Neural progenitor cell (in vitro differentiated cells): ENCODE measurements around the gene GPNMB. TPM values are rescaled to one million over a fixed set of nuclear protein-coding genes. Genes with fewer than 3 reads are reported as not detected.

Source experiments
- DNase-seq: peaks from one replicate; pipeline ENCODE4 v3.0.0-alpha.2; 2016; ENCODE audit warnings: low spot score
- H2AFZ ChIP-seq: fragments of 200-600 bp; sonication (generic); replicated peaks from 2 replicates; pipeline ENCODE4 v1.6.1; 2016; ENCODE audit warnings: antibody characterized with exemption
- H3F3A ChIP-seq: fragments of 200-600 bp; sonication (generic); 2 replicates; pipeline ENCODE4 v1.6.1; 2016; ENCODE audit warnings: antibody characterized with exemption, low read depth
- H3K27ac ChIP-seq: fragments of 200-600 bp; sonication (generic); 2 replicates; pipeline ENCODE4 v1.5.1; 2016; ENCODE audit warnings: mild to moderate bottlenecking
- H3K27me3 ChIP-seq: fragments of 200-600 bp; sonication (generic); 2 replicates; pipeline ENCODE4 v1.6.1; 2016; ENCODE audit warnings: mild to moderate bottlenecking, moderate library complexity
- H3K36me3 ChIP-seq: fragments of 200-600 bp; sonication (generic); 2 replicates; pipeline ENCODE4 v1.5.1; 2016
- H3K4me1 ChIP-seq: fragments of 200-600 bp; sonication (generic); 2 replicates; pipeline ENCODE4 v1.6.1; 2016; ENCODE audit warnings: mixed run types
- H3K4me2 ChIP-seq: fragments of 200-600 bp; sonication (generic); 2 replicates; pipeline ENCODE4 v1.6.1; 2016
- H3K4me3 ChIP-seq: fragments of 200-600 bp; sonication (generic); 2 replicates; pipeline ENCODE4 v1.5.1; 2016
- H3K79me2 ChIP-seq: fragments of 200-600 bp; sonication (generic); 2 replicates; pipeline ENCODE4 v1.6.1; 2016; ENCODE audit warnings: low read depth
- H3K9ac ChIP-seq: fragments of 200-600 bp; sonication (generic); 2 replicates; pipeline ENCODE4 v1.6.1; 2016
- H3K9me3 ChIP-seq: fragments of 200-600 bp; sonication (generic); 2 replicates; pipeline ENCODE4 v1.5.1; 2016; ENCODE audit warnings: low read depth
- H4K20me1 ChIP-seq: fragments of 200-600 bp; sonication (generic); 2 replicates; pipeline ENCODE4 v1.6.1; 2016; ENCODE audit warnings: low read depth
- H3K27ac Mint-ChIP-seq: 3 replicates; pipeline ENCODE4 v1.8.0; 2021; ENCODE audit warnings: mixed read lengths
- H3K27me3 Mint-ChIP-seq: 2 replicates; pipeline ENCODE4 v1.8.0; 2022; ENCODE audit warnings: low read depth, mild to moderate bottlenecking, inconsistent platforms, moderate library complexity, mixed read lengths; ENCODE audit not compliant: insufficient read depth
- H3K36me3 Mint-ChIP-seq: 3 replicates; pipeline ENCODE4 v1.8.0; 2021; ENCODE audit warnings: mixed read lengths
- H3K4me1 Mint-ChIP-seq: 3 replicates; pipeline ENCODE4 v1.8.0; 2021; ENCODE audit warnings: mixed read lengths
- H3K4me3 Mint-ChIP-seq: 3 replicates; pipeline ENCODE4 v1.8.0; 2021; ENCODE audit warnings: mild to moderate bottlenecking, moderate library complexity, mixed read lengths
- H3K9me3 Mint-ChIP-seq: 3 replicates; pipeline ENCODE4 v1.8.0; 2020; ENCODE audit warnings: mixed read lengths
- EZH2 ChIP-seq: fragments of 200-600 bp; sonication (generic); IDR thresholded peaks from 2 replicates; pipeline ENCODE4 v1.6.1; 2017; ENCODE audit warnings: antibody characterized with exemption, mild to moderate bottlenecking, moderate library complexity
- EZH2phosphoT487 ChIP-seq: fragments of 200-600 bp; sonication (generic); IDR thresholded peaks from 2 replicates; pipeline ENCODE4 v1.6.1; 2017; ENCODE audit warnings: antibody characterized with exemption
- total RNA-seq: library from RNA; depleted of rRNA; stranded (reverse); fragments of >200 nt; gene quantifications from 2 replicates; pipeline ENCODE4 v1.2.3, GENCODE V29; 2015; ENCODE audit warnings: low replicate concordance
- TF ChIP-seq, protein P1 (sequence below): fragments of 200-600 bp; sonication (generic); IDR thresholded peaks from 2 replicates; pipeline ENCODE4 v1.5.1; 2017; ENCODE audit warnings: antibody characterized with exemption, mild to moderate bottlenecking

Gene GPNMB
- total RNA-seq, 1 donor from 2014 or later, result not detected

DNA sequence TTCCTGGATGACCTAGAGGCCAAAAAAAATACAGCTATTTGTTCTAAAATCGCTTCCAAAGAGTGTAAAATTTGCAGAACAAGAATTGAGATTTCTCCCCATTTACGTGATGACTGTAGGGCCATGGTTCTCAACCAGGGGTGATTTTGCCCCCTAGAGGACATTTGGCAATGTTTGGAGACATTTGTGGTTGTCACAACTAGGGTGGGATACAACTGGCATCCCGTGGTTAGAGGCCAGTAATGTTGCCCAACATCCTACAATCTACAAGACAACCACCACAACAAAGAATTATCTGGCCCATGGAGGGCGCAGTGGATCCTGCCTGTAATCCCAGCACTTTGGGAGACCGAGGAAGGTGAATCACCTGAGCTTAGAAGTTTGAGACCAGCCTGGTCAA is 29.8 kb downstream of the GPNMB start:
- Mint-ChIP-seq H3K4me1 (peaks cover 2% of the 10 kb centered on the region), H3K27me3 (peaks cover 7% of the 10 kb centered on the region), H3K9me3 (no peaks in the 10 kb centered on the region), H3K4me3 (no peak overlapping the region), H3K27ac (no peak overlapping the region), H3K36me3 (no peaks in the 10 kb centered on the region)
- Histone ChIP-seq H3K27me3 (no peaks in the 10 kb centered on the region), H3K4me1 (no peaks in the 10 kb centered on the region), H3K36me3 (no peaks in the 10 kb centered on the region), H3K4me2 (no peak overlapping the region), H4K20me1 (no peaks in the 10 kb centered on the region), H3K9me3 (no peaks in the 10 kb centered on the region), H3K9ac (no peak overlapping the region), H2AFZ (no peak overlapping the region), H3K4me3 (no peak overlapping the region), H3K27ac (no peak overlapping the region), H3F3A (peaks cover 4% of the 10 kb centered on the region), H3K79me2 (no peaks in the 10 kb centered on the region)
- peak; percentile 23 for DNase-seq
- TF ChIP-seq EZH2phosphoT487, result no peak
- TF ChIP-seq EZH2, result no peak
- TF ChIP-seq, protein P1, sequence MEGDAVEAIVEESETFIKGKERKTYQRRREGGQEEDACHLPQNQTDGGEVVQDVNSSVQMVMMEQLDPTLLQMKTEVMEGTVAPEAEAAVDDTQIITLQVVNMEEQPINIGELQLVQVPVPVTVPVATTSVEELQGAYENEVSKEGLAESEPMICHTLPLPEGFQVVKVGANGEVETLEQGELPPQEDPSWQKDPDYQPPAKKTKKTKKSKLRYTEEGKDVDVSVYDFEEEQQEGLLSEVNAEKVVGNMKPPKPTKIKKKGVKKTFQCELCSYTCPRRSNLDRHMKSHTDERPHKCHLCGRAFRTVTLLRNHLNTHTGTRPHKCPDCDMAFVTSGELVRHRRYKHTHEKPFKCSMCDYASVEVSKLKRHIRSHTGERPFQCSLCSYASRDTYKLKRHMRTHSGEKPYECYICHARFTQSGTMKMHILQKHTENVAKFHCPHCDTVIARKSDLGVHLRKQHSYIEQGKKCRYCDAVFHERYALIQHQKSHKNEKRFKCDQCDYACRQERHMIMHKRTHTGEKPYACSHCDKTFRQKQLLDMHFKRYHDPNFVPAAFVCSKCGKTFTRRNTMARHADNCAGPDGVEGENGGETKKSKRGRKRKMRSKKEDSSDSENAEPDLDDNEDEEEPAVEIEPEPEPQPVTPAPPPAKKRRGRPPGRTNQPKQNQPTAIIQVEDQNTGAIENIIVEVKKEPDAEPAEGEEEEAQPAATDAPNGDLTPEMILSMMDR, result peak; percentile 39

DNA sequence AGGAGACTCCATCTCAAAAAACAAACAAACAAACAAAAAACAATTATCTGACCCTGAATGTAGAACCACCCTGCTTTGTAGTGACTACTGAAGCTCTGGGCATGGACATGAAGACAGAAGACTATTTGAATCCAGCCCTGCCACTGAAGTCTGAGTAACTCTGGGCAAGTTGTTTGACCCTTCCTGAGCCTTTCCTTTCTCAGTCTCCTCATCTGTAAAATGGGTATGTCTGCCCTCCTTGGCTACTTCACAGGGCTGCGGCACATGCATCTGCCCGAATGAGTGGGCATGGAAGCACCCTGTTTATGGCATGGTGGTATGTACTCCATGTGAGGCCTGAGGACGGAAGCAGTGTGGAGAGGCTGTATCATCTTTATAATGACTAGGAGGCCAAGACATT is 30.4 kb downstream of the GPNMB start:
- no peak overlapping the region for H3K4me3 ChIP-seq
- DNase-seq, result no peak
- H2AFZ ChIP-seq, result peak overlapping the region; percentile 13
- no peak overlapping the region for H3K4me3 Mint-ChIP-seq
- peaks cover 4% of the 10 kb centered on the region for H3F3A ChIP-seq
- H3K79me2 ChIP-seq, result no peaks in the 10 kb centered on the region
- no peaks in the 10 kb centered on the region for H3K27me3 ChIP-seq
- H3K36me3 Mint-ChIP-seq, result no peaks in the 10 kb centered on the region
- TF ChIP-seq EZH2phosphoT487 (no peak), EZH2 (no peak)
- TF ChIP-seq, protein P1, result no peak
- H3K9me3 Mint-ChIP-seq, result no peaks in the 10 kb centered on the region
- peaks cover 2% of the 10 kb centered on the region for H3K4me1 Mint-ChIP-seq
- no peaks in the 10 kb centered on the region for H3K4me1 ChIP-seq
- H3K27ac ChIP-seq, result no peak overlapping the region
- no peak overlapping the region for H3K27ac Mint-ChIP-seq
- H4K20me1 ChIP-seq, result no peaks in the 10 kb centered on the region
- no peak overlapping the region for H3K4me2 ChIP-seq
- peaks cover 7% of the 10 kb centered on the region for H3K27me3 Mint-ChIP-seq
- no peaks in the 10 kb centered on the region for H3K9me3 ChIP-seq
- no peak overlapping the region for H3K9ac ChIP-seq
- no peaks in the 10 kb centered on the region for H3K36me3 ChIP-seq

DNA sequence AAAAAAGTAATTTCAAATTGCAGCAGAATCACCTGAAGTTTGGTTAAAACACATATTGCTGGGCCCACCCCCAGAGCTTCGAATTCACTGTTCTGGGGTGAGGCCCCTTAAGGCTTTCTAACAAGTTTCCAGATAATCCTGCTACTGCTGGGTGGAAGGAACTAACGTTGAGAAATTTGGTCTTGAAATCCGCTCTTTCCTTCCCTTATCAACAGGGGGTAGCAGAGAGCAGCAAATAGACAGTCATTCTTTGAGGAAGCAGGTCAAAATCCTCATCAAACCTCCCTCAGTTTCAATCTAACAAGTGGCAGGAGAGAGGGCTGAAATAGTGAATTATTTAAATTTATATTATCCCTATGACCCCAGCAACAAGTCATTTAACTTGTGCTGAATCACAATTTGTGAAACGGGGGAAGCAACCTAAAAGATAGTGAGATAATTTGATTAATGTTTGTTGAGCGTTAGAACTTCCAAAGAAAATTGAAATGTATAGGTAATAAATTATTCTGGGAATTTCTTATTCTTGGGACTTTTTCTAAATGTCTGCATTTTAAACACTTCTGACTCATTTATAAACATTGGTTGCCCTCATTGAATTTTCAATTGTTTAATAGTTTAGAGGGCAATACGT is 30.9 kb downstream of the GPNMB start:
- H3K79me2 ChIP-seq, result no peaks in the 10 kb centered on the region
- H3K36me3 ChIP-seq, result no peaks in the 10 kb centered on the region
- no peak overlapping the region for H3K4me2 ChIP-seq
- H3K27me3 ChIP-seq, result no peaks in the 10 kb centered on the region
- H3K4me1 ChIP-seq, result no peaks in the 10 kb centered on the region
- Mint-ChIP-seq H3K4me1 (peaks cover 2% of the 10 kb centered on the region), H3K4me3 (no peak overlapping the region), H3K27ac (no peak overlapping the region), H3K27me3 (peaks cover 7% of the 10 kb centered on the region), H3K9me3 (no peaks in the 10 kb centered on the region), H3K36me3 (no peaks in the 10 kb centered on the region)
- DNase-seq, result peak; percentile 75
- peak overlapping the region; percentile 13 for H2AFZ ChIP-seq
- H4K20me1 ChIP-seq, result no peaks in the 10 kb centered on the region
- peaks cover 4% of the 10 kb centered on the region for H3F3A ChIP-seq
- no peak overlapping the region for H3K4me3 ChIP-seq
- H3K9me3 ChIP-seq, result no peaks in the 10 kb centered on the region
- H3K27ac ChIP-seq, result no peak overlapping the region
- TF ChIP-seq, protein P1, result peak; percentile 81
- TF ChIP-seq EZH2, result no peak
- H3K9ac ChIP-seq, result no peak overlapping the region
